Measurements from ENCODE around the gene RAB34. TPM values are rescaled to one million over a fixed set of nuclear protein-coding genes. Genes with fewer than 3 reads are reported as not detected.

RAB34 gene
- total RNA-seq, 1 donor = 27.0 TPM

DNA sequence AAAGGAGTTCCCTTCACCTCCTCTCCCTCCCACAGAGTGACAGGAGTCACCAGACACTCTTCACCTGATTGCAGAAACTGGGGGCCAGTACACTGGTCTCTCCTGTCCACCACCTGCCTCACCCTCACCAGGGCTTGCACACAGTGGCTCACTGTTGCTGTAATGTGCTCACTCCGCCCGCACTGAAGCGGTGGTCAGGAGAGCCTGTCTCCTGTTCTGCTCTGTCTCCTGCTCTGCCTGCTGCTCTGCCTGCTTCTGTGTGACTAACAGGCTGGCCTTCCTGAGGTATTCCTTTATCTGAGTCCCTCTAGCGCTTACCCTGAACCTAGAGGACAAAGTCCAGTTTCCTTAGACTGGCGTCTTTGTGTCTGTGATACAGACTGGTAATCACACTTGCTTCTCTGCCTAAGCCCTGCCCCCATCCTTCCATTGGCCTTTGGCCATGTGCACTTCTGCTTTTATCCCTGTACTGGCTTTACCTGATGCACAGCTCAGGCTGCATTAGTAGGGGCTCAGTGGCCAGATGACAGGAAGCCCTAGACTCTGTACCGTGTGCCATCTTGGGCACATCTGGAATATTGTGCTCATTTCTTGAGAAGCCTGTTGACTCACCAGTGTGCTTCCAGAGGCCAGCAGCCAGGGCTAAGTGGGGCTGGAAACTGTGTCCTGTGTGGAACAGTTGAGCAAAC, 19.3 kb downstream of the RAB34 start:
- Histone ChIP-seq H3K27me3 (ENCODE audit: insufficient read depth, low read length) (no peaks in the 10 kb centered on the region), H3K9me3 (ENCODE audit: low read depth, low read length) (no peaks in the 10 kb centered on the region), H3K4me1 (ENCODE audit: insufficient read depth, low read length) (no peaks in the 10 kb centered on the region), H3K4me3 (ENCODE audit: low read length) (no peak overlapping the region)

- Histone ChIP-seq H3K4me3 (ENCODE audit: low read length) (no peak overlapping the region), H3K27me3 (ENCODE audit: insufficient read depth, low read length) (no peaks in the 10 kb centered on the region), H3K9me3 (ENCODE audit: low read depth, low read length) (no peaks in the 10 kb centered on the region), H3K4me1 (ENCODE audit: insufficient read depth, low read length) (no peaks in the 10 kb centered on the region)
Observed at GRCh38 chr17:28693869-28694268, 23.8 kb downstream of the RAB34 start.

- Histone ChIP-seq H3K4me1 (ENCODE audit: insufficient read depth, low read length) (no peaks in the 10 kb centered on the region), H3K9me3 (ENCODE audit: low read depth, low read length) (no peaks in the 10 kb centered on the region)
Observed at GRCh38 chr17:28689011-28689410, 28.7 kb downstream of the RAB34 start.

GRCh38 chr17:28688481-28688880, 29.2 kb downstream of the RAB34 start:
- Histone ChIP-seq H3K27me3 (ENCODE audit: insufficient read depth, low read length) (no peaks in the 10 kb centered on the region), H3K4me1 (ENCODE audit: insufficient read depth, low read length) (no peaks in the 10 kb centered on the region), H3K9me3 (ENCODE audit: low read depth, low read length) (no peaks in the 10 kb centered on the region), H3K4me3 (ENCODE audit: low read length) (no peak overlapping the region)

More at GRCh38 chr17:28689011-28689410, 28.7 kb downstream of the RAB34 start:
- no peak overlapping the region for H3K4me3 ChIP-seq (ENCODE audit: low read length)
- H3K27me3 ChIP-seq (ENCODE audit: insufficient read depth, low read length) = no peaks in the 10 kb centered on the region

- H3K27me3 ChIP-seq (ENCODE audit: insufficient read depth, low read length) = no peaks in the 10 kb centered on the region
- H3K9me3 ChIP-seq (ENCODE audit: low read depth, low read length) = no peaks in the 10 kb centered on the region
- no peaks in the 10 kb centered on the region for H3K4me1 ChIP-seq (ENCODE audit: insufficient read depth, low read length)
- no peak overlapping the region for H3K4me3 ChIP-seq (ENCODE audit: low read length)
Observed at GRCh38 chr17:28686296-28686695, 31.4 kb downstream of the RAB34 start.

- no peaks in the 10 kb centered on the region for H3K9me3 ChIP-seq (ENCODE audit: low read depth, low read length)
- H3K4me3 ChIP-seq (ENCODE audit: low read length) = no peak overlapping the region
- H3K27me3 ChIP-seq (ENCODE audit: insufficient read depth, low read length) = no peaks in the 10 kb centered on the region
- no peaks in the 10 kb centered on the region for H3K4me1 ChIP-seq (ENCODE audit: insufficient read depth, low read length)
Observed at GRCh38 chr17:28685366-28685765, 32.3 kb downstream of the RAB34 start.

DNA sequence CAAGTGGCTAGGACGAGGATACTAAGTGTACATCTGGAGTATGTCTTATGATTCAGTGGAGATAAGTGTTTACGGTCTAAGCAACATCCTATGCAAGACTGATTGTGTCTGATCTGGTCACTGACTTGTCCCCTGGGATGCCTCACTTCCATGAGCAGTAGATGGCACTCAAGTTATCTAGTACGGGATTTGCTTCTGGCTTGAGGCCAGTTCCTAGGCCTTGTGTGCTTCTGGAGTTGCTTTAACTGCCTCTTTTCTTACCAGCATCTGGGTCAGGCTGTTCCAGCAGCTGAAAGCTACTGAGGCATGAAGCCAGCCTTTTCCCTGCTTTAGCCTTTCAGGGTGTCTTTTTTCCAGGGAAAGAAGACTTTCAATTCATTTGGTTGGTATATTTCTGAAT, 32.7 kb downstream of the RAB34 start:
- Histone ChIP-seq H3K9me3 (ENCODE audit: low read depth, low read length) (no peaks in the 10 kb centered on the region), H3K4me3 (ENCODE audit: low read length) (no peak overlapping the region), H3K4me1 (ENCODE audit: insufficient read depth, low read length) (no peaks in the 10 kb centered on the region), H3K27me3 (ENCODE audit: insufficient read depth, low read length) (no peaks in the 10 kb centered on the region)

GRCh38 chr17:28682655-28683054, 35.0 kb downstream of the RAB34 start:
- Histone ChIP-seq H3K4me1 (ENCODE audit: insufficient read depth, low read length) (no peaks in the 10 kb centered on the region), H3K27me3 (ENCODE audit: insufficient read depth, low read length) (no peaks in the 10 kb centered on the region), H3K4me3 (ENCODE audit: low read length) (no peak overlapping the region), H3K9me3 (ENCODE audit: low read depth, low read length) (no peaks in the 10 kb centered on the region)

- Histone ChIP-seq H3K4me1 (ENCODE audit: insufficient read depth, low read length) (no peaks in the 10 kb centered on the region), H3K27me3 (ENCODE audit: insufficient read depth, low read length) (no peaks in the 10 kb centered on the region), H3K4me3 (ENCODE audit: low read length) (no peak overlapping the region), H3K9me3 (ENCODE audit: low read depth, low read length) (no peaks in the 10 kb centered on the region)
Observed at GRCh38 chr17:28675980-28676379, 41.7 kb downstream of the RAB34 start.

DNA sequence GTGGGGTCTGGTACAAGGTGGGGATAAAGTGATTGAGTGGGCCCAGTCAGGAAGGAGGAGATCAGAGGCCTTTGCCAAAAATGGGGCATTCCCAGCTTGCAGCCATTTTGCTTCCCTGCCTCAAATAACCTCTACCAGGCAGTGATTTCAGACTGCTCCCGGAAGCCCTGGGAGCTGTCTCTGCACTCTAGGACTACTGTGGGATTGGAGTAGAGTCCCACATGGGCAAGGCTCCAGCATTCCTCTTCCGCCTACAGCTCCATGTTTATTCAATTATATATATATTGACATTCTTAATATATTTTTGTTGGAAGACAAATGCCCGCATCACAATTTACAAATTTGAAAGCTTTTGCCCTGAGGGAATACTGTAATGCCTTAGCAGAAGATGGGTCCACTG, 42.2 kb downstream of the RAB34 start:
- Histone ChIP-seq H3K9me3 (ENCODE audit: low read depth, low read length) (no peaks in the 10 kb centered on the region), H3K4me1 (ENCODE audit: insufficient read depth, low read length) (no peaks in the 10 kb centered on the region), H3K4me3 (ENCODE audit: low read length) (no peak overlapping the region), H3K27me3 (ENCODE audit: insufficient read depth, low read length) (no peaks in the 10 kb centered on the region)

GRCh38 chr17:28669918-28670317, 47.8 kb downstream of the RAB34 start:
- Histone ChIP-seq H3K4me3 (ENCODE audit: low read length) (no peak overlapping the region), H3K27me3 (ENCODE audit: insufficient read depth, low read length) (no peaks in the 10 kb centered on the region), H3K4me1 (ENCODE audit: insufficient read depth, low read length) (peaks cover 12% of the 10 kb centered on the region)

DNA sequence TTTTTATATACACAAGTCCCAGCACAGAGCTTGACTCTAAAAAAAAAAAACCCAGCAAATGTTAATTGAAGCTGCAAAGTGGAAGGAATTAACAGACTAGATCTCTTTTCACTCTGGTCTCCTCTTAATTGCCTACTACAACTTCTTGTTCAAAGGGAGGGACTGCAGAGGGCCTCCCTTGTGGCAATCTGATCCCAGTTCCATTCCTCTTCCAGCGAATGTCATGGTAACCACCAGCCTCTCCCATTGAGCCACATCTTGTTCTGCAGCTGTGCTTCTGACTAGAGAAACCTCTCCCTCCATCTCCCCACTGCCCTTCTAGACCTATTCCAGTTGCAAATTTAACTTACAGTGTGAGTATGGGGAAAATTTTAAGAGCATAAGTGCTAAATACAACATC, 49.8 kb downstream of the RAB34 start:
- H3K9me3 ChIP-seq (ENCODE audit: low read depth, low read length) = no peaks in the 10 kb centered on the region
- peaks cover 27% of the 10 kb centered on the region for H3K4me1 ChIP-seq (ENCODE audit: insufficient read depth, low read length)
- H3K27me3 ChIP-seq (ENCODE audit: insufficient read depth, low read length) = no peaks in the 10 kb centered on the region
- H3K4me3 ChIP-seq (ENCODE audit: low read length) = no peak overlapping the region

More at GRCh38 chr17:28669918-28670317, 47.8 kb downstream of the RAB34 start:
- H3K9me3 ChIP-seq (ENCODE audit: low read depth, low read length) = no peaks in the 10 kb centered on the region

DNA sequence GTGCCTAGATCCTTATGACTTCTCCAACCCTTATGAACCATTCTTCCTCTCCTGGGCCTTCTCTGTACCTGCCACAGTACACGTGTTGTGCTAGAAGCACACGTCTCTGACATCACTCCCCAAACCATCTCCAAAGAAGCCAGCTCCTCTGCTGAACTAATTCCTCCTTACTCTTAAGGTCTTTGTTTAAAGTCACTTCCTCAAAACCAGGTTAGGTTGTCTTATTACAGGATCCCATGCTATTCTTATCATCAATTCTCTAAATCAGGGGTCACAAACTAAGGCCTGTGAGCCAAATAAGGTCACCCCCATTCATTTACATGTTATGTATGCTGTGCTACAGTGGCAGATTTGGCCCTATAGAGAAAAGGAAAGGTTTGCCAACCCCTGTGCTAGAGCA, 51.7 kb downstream of the RAB34 start:
- Histone ChIP-seq H3K4me1 (ENCODE audit: insufficient read depth, low read length) (peaks cover 36% of the 10 kb centered on the region), H3K27me3 (ENCODE audit: insufficient read depth, low read length) (no peaks in the 10 kb centered on the region), H3K9me3 (ENCODE audit: low read depth, low read length) (no peaks in the 10 kb centered on the region)

More for the DNA sequence above, 51.7 kb downstream of the RAB34 start:
- H3K4me3 ChIP-seq (ENCODE audit: low read length) = no peak overlapping the region

All from mononuclear cell (primary cell).